Measurements from ENCODE around the gene JADE1.

The JADE1 gene

GRCh38 chr4:128879283-128879682 lies 69.8 kb downstream of the JADE1 start:
- DNase-seq: no peak

GRCh38 chr4:128879971-128880370 lies 70.5 kb downstream of the JADE1 start:
- DNase-seq: no peak

GRCh38 chr4:128880662-128881061 lies 71.2 kb downstream of the JADE1 start:
- DNase-seq: no peak

- no peak for DNase-seq
Observed at GRCh38 chr4:128904821-128905220, 95.3 kb downstream of the JADE1 start.

- no peak for DNase-seq
Observed at GRCh38 chr4:128906581-128906980, 97.1 kb downstream of the JADE1 start.

GRCh38 chr4:128907981-128908380 lies 98.5 kb downstream of the JADE1 start:
- no peak for DNase-seq

GRCh38 chr4:128908735-128909134 lies 99.2 kb downstream of the JADE1 start:
- no peak for DNase-seq

- no peak for DNase-seq
Observed at GRCh38 chr4:128913228-128913627, 103.7 kb downstream of the JADE1 start.

- DNase-seq: no peak
Observed at GRCh38 chr4:128915544-128915943, 106.0 kb downstream of the JADE1 start.

GRCh38 chr4:128916832-128917231 lies 107.3 kb downstream of the JADE1 start:
- DNase-seq: no peak

GRCh38 chr4:128917781-128918180 lies 108.3 kb downstream of the JADE1 start:
- no peak for DNase-seq

- no peak for DNase-seq
Observed at GRCh38 chr4:128921954-128922353, 112.5 kb downstream of the JADE1 start.
